Esophagus squamous epithelium (tissue), 5 donors: ENCODE results near the gene OCIAD2. TPM values are rescaled to one million over a fixed set of nuclear protein-coding genes. Genes with fewer than 3 reads are reported as not detected.
"Not testable (repeated sequence)": the region's sequence is repeated elsewhere in the genome, so short reads cannot be mapped to it uniquely, and the experiment has no call there.

Source experiments
- DNase-seq: peaks from one replicate; lab custom pipeline; 2025; lab: John Stamatoyannopoulos, UW
- H3K27ac ChIP-seq, 4 donors: fragments of 200-600 bp; sonication (generic); one replicate each; pipeline ENCODE4 v1.5.1; 2016 to 2019; ENCODE audit warnings: mild to moderate bottlenecking in 1 of 4
- H3K27me3 ChIP-seq, 4 donors: fragments of 200-600 bp; sonication (generic); 1 replicate in 3 of 4; 2 replicates in 1 of 4; pipeline versions ENCODE4 v1.5.1 to v1.6.0; 2017 to 2021; ENCODE audit warnings: antibody characterized with exemption in 1 of 4
- H3K36me3 ChIP-seq, 3 donors: fragments of 200-600 bp; sonication (generic); one replicate each; pipeline ENCODE4 v1.5.1; 2016 to 2019
- H3K4me1 ChIP-seq, 3 donors: fragments of 200-600 bp; sonication (generic); one replicate each; pipeline ENCODE4 v1.5.1; 2017 to 2019
- H3K4me3 ChIP-seq, 4 donors: fragments of 200-600 bp; sonication (generic); 1 replicate in 3 of 4; 2 replicates in 1 of 4; pipeline ENCODE4 v1.5.1; 2016 to 2019; ENCODE audit warnings: mild to moderate bottlenecking in 2 of 4, moderate library complexity in 1 of 4
- H3K9me3 ChIP-seq, 3 donors: fragments of 200-600 bp; sonication (generic); one replicate each; pipeline ENCODE4 v1.5.1; 2016 to 2019
- CTCF ChIP-seq, 6 experiments: fragments of 450-650 bp in 4 of 6; fragments of 200-600 bp in 2 of 6; sonication (generic) in 2 of 6; IDR thresholded peaks; one replicate each; pipeline ENCODE4 v1.5.1; 2016 to 2019; ENCODE audit warnings: antibody characterized with exemption in 6 of 6, mild to moderate bottlenecking in 4 of 6, moderate library complexity in 4 of 6
- POLR2A ChIP-seq, 4 donors: fragments of 450-650 bp; IDR thresholded peaks; one replicate each; pipeline ENCODE4 v1.6.1; 2017; ENCODE audit warnings: antibody characterized with exemption in 4 of 4, mild to moderate bottlenecking in 4 of 4, moderate library complexity in 3 of 4
- WGBS, 2 donors: methylation state at CpG; one replicate each; pipeline ENCODE4 v1.1.5; 2018; 5-methylcytosine and 5-hydroxymethylcytosine counted together
- intact Hi-C: fragments of 100-400 bp; cut with DNase I; formaldehyde crosslinking; loops from one replicate; pipeline ENCODE4 v1.15.0; 2022
- total RNA-seq, 4 donors: library from RNA; depleted of rRNA; stranded (reverse); fragments of >200 nt; gene quantifications; one replicate each; pipeline ENCODE4 v1.1.0, GENCODE V29; 2016
- donor health status: DM: yes; HTN: yes; CAD: no.

Gene OCIAD2
- total RNA-seq, 4 donors from 2014 or later: 16.2 to 30.8 (median 17.5) TPM

GRCh38 chr4:48899432-48899749 is 7.2 kb downstream of the OCIAD2 start:
- no peaks in the 10 kb centered on the region for H3K9me3 ChIP-seq
- H3K27ac ChIP-seq: no peak overlapping the region
- H3K36me3 ChIP-seq: peaks cover 0 to 78% (median 0%) of the 10 kb centered on the region in 3 donors
- H3K27me3 ChIP-seq: no peaks in the 10 kb centered on the region
- H3K4me3 ChIP-seq: no peak overlapping the region
- DNase-seq: no peak
- peaks cover 0 to 23% (median 4%) of the 10 kb centered on the region in 3 donors for H3K4me1 ChIP-seq
- intact Hi-C loops: no loop called here
- WGBS, 2 donors: 63 to 68% methylated on average over 1 of the region's 1 CpG
- TF ChIP-seq POLR2A (IDR thresholded peaks at IDR 0.05): no peak
- TF ChIP-seq CTCF (IDR thresholded peaks at IDR 0.05): no peak

- no peak overlapping the region for H3K4me3 ChIP-seq
- peaks cover 0 to 73% (median 0%) of the 10 kb centered on the region in 3 donors for H3K36me3 ChIP-seq
- 60 to 82% methylated on average over 5 of the region's 5 CpGs for WGBS, 2 donors
- TF ChIP-seq CTCF (IDR thresholded peaks at IDR 0.05) (no peak), POLR2A (IDR thresholded peaks at IDR 0.05) (no peak)
- H3K27me3 ChIP-seq: no peaks in the 10 kb centered on the region
- H3K4me1 ChIP-seq: peaks cover 0 to 20% (median 4%) of the 10 kb centered on the region in 3 donors
- intact Hi-C loops: no loop called here
- H3K27ac ChIP-seq: no peak overlapping the region
- no peaks in the 10 kb centered on the region for H3K9me3 ChIP-seq
- DNase-seq: no peak
Measured at GRCh38 chr4:48898733-48899431, 7.7 kb downstream of the OCIAD2 start.

- intact Hi-C loops: no loop called here
Measured at GRCh38 chr4:48896845-48897244, 9.7 kb downstream of the OCIAD2 start.

GRCh38 chr4:48891028-48891619 is 15.4 kb downstream of the OCIAD2 start:
- no peak overlapping the region for H3K27ac ChIP-seq
- no peak for DNase-seq
- intact Hi-C loops: no loop called here
- H3K36me3 ChIP-seq: peaks cover 0 to 55% (median 0%) of the 10 kb centered on the region in 3 donors
- TF ChIP-seq CTCF (IDR thresholded peaks at IDR 0.05): no peak
- TF ChIP-seq POLR2A (IDR thresholded peaks at IDR 0.05): no peak
- no peaks in the 10 kb centered on the region for H3K9me3 ChIP-seq
- peaks cover 0 to 13% (median 0%) of the 10 kb centered on the region in 3 donors for H3K4me1 ChIP-seq
- H3K4me3 ChIP-seq: no peak overlapping the region
- H3K27me3 ChIP-seq: no peaks in the 10 kb centered on the region

More at GRCh38 chr4:48896845-48897244, 9.7 kb downstream of the OCIAD2 start:
- Histone ChIP-seq H3K9me3 (no peaks in the 10 kb centered on the region), H3K4me3 (no peak overlapping the region), H3K27me3 (no peaks in the 10 kb centered on the region), H3K36me3 (peaks cover 0 to 80% (median 0%) of the 10 kb centered on the region in 3 donors), H3K27ac (no peak overlapping the region), H3K4me1 (peaks cover 0 to 9% (median 0%) of the 10 kb centered on the region in 3 donors)
- TF ChIP-seq POLR2A (IDR thresholded peaks at IDR 0.05) (no peak), CTCF (IDR thresholded peaks at IDR 0.05) (no peak)
- WGBS, 2 donors: 78 to 89% methylated on average over 3 of the region's 3 CpGs
- DNase-seq: no peak

GRCh38 chr4:48889750-48890149 is 16.8 kb downstream of the OCIAD2 start:
- Histone ChIP-seq H3K36me3 (peaks cover 0 to 45% (median 0%) of the 10 kb centered on the region in 3 donors), H3K4me1 (peaks cover 0 to 22% (median 0%) of the 10 kb centered on the region in 3 donors)
- H3K4me3 ChIP-seq, H3K27me3 ChIP-seq, intact Hi-C loops, H3K27ac ChIP-seq, DNase-seq, H3K9me3 ChIP-seq: not testable (repeated sequence)
- WGBS, 2 donors: 100% methylated on average over 3 of the region's 3 CpGs

- H3K4me3 ChIP-seq, H3K27ac ChIP-seq, DNase-seq, H3K27me3 ChIP-seq, H3K36me3 ChIP-seq, H3K9me3 ChIP-seq, intact Hi-C loops: not testable (repeated sequence)
- peaks cover 0 to 24% (median 0%) of the 10 kb centered on the region in 3 donors for H3K4me1 ChIP-seq
- WGBS, 2 donors: 86 to 91% methylated on average over 3 of the region's 3 CpGs
Measured at GRCh38 chr4:48881646-48882045, 24.9 kb downstream of the OCIAD2 start.
